Spleen (tissue), 7 donors: ENCODE data around the gene LRRN2.

Experiments used
- POLR2A ChIP-seq, 3 donors: fragments of 450-650 bp; IDR thresholded peaks; one replicate each; pipeline ENCODE4 v1.5.1; 2017; ENCODE audit warnings: antibody characterized with exemption in 3 of 3, mild to moderate bottlenecking in 1 of 3
- POLR2AphosphoS5 ChIP-seq, 3 donors: sonication (generic); formaldehyde crosslinking; IDR thresholded peaks; one replicate each; pipeline ENCODE4 v1.5.1; 2017; ENCODE audit warnings: antibody characterized with exemption in 3 of 3
- TF ChIP-seq, protein P1 (sequence below), 11 experiments: fragments of 200-600 bp in 7 of 11; fragments of 450-650 bp in 4 of 11; sonication (generic) in 4 of 11; IDR thresholded peaks in 8 of 11; conservative IDR thresholded peaks in 3 of 11; 1 replicate in 7 of 11; 2 replicates in 4 of 11; pipeline versions ENCODE4 v1.4.0 to v1.8.0; 2016 to 2021; ENCODE audit warnings: antibody characterized with exemption in 11 of 11, inconsistent platforms in 4 of 11, mild to moderate bottlenecking in 1 of 11
- donor health status: DM: no; HTN: no; CAD: no; lungs with moderate emphysema.
- donor health status: DM: no; HTN: no; CAD: no.
- donor health status: DM: no; HTN: no; CAD: no.

- TF ChIP-seq, protein P1, sequence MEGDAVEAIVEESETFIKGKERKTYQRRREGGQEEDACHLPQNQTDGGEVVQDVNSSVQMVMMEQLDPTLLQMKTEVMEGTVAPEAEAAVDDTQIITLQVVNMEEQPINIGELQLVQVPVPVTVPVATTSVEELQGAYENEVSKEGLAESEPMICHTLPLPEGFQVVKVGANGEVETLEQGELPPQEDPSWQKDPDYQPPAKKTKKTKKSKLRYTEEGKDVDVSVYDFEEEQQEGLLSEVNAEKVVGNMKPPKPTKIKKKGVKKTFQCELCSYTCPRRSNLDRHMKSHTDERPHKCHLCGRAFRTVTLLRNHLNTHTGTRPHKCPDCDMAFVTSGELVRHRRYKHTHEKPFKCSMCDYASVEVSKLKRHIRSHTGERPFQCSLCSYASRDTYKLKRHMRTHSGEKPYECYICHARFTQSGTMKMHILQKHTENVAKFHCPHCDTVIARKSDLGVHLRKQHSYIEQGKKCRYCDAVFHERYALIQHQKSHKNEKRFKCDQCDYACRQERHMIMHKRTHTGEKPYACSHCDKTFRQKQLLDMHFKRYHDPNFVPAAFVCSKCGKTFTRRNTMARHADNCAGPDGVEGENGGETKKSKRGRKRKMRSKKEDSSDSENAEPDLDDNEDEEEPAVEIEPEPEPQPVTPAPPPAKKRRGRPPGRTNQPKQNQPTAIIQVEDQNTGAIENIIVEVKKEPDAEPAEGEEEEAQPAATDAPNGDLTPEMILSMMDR (IDR thresholded peaks at IDR 0.05 in 8 of 11, conservative IDR thresholded peaks at IDR 0.05 in 3 of 11) = peak in 3 of 11 experiments; percentile 22 to 35 (median 27)
- TF ChIP-seq POLR2A (IDR thresholded peaks at IDR 0.05) (no peak), POLR2AphosphoS5 (IDR thresholded peaks at IDR 0.05) (no peak)
Observed at GRCh38 chr1:204623894-204624361, 61.6 kb downstream of the LRRN2 start.
